GM18498 (cell line): Measurements from ENCODE around the gene CALML3.

Source experiments
- ATAC-seq: cut with Tn5 transposase; IDR thresholded peaks from one replicate; pipeline ENCODE4 v1.9.1; 2021; ENCODE audit warnings: mild to moderate bottlenecking, moderate library complexity; ENCODE audit not compliant: unreplicated experiment

Gene CALML3

DNA sequence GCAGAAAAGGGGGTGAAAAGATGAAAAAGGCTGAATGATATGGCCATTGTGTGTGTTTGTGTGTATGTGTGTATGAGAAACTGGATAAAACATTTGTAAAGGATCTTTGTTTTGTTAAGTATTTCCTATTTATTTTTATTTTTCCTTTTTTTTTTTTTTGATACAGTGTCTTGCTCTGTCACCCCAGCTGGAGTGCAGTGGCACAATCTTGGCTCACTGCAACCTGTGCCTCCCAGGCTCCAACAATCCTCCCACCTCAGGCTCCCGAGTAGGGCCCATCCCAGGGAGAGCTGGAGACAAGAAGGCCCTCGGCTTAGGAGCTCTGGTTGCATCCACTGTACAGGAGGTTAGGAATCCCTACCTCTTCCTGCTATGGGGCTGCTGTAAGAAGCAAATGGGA is 18.5 kb upstream of the CALML3 start:
- ATAC-seq = no peak

DNA sequence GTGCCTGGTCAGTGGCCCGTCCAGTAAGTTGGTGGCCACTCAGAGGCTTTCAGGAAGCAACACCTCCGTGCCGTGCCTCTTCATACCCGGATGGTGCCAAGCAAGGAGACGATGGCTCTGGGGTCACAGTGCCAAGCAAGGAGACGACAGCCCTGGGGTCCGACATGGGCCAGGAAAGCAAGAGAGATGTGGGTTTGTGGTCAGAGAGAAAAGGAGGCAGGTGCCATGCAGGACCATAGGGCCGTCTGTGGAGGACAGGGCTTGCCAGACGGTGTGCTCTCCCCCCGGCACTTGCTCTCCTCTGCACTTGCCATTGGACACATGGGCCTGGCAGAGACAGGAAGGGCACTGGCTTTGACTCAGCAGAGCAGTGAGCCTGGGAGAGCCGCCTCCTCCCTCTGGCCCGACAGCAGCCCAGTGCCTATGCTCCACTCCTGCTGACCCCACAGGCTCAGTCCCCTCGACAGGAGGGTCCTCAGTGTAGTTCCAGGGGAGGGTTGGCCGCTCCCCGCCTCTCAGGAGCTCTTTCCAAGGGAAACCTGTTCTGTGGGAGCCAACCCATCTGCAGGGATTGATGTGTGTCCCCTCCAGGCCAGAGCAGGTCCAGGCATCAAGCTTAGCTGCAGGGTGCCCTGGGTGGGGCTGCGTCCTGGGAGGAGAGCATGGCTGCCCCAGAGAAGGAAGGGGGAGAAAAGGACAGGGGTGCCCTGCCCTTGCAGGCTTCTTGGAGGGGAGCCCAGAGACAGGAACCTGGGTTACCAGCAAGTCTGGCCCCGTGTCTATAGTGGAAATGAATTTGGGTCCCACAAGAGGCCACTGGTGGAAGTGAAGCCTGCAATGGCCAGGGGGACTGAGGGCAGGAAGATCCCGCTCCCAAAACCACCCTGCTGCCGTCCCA is 17.8 kb upstream of the CALML3 start:
- ATAC-seq = no peak

DNA sequence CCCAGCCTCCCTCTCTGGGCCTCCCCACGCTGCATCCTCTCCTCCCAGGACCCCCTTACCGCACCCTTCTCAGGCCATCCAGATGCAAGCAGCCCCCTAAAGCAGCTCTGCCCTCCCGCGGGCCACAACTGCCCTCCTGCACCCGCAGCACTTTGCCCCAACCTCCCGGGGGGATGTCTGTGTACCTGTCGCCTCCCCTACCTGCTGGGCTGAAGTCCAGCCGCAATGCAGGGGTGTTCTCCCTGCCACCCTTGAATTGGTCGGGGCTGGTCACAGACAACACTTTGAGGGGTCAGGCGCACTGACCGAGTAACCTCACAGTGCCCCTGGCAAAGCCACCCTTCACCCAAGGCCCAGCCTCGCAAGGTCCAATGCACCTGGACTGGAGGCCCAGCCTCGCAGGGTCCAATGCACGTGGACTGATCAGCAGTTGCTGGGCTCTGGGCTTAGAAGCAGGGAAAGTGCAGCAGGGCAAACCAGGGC is 17.1 kb upstream of the CALML3 start:
- ATAC-seq = no peak

DNA sequence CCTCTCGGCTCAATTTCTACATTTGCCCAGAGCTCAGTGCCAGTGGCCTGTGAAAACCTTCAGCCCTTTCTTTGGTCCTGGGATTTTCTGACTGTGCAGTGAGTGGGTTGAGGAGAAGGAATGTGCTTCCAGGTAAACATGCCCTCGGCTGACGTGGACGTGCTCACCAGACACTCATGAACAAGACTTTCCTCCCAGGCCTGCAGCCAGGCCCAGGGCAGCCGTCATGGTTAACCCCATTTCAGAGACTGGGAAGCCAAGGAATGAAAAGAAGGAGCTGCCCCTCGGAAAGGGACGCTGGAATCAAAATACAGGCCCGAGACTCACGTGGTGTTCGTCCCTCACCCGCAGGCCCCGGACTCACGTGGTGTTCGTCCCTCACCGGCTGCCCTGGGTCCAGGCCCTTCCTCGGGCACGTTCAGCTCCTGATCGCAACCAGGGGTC is 16.6 kb upstream of the CALML3 start:
- no peak for ATAC-seq

DNA sequence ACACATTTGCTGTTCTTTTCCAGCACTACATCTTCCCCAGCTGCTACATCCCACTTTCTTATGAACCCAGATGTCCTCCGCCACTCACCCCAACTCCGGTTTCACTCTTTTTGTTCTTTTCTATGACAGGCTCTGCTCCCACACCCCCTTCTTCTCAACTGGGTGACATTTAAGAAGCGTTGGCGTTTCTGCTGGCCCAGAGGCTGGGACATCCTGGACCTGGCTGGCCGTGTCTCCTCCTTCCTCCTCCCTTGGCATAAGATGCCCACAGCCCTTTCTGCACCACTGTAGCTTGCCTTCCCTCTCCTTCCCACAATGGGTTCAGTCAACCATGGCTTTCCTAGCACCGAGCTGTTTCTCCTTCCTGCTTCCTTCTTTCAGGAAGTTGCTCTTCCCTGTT is 16.0 kb upstream of the CALML3 start:
- ATAC-seq = no peak

DNA sequence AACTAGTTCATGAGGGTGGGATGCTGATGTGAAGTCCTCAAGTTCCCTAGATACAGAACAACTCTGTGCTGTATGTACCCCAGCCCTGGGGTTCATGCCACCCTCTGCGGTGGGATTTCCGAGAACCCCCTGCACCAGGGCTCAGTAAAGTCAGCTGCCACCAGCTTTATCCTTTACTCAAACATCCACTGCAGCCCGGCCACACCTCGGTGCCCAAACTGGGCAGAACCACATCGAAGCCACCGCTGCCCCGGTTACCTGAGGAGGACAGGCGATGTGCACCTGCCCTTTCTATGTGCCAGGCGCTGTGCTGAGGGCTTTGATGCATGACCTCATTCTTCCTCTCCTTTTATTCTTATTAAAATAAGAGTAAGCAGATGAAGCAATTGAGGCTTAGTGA is 15.5 kb upstream of the CALML3 start:
- no peak for ATAC-seq

DNA sequence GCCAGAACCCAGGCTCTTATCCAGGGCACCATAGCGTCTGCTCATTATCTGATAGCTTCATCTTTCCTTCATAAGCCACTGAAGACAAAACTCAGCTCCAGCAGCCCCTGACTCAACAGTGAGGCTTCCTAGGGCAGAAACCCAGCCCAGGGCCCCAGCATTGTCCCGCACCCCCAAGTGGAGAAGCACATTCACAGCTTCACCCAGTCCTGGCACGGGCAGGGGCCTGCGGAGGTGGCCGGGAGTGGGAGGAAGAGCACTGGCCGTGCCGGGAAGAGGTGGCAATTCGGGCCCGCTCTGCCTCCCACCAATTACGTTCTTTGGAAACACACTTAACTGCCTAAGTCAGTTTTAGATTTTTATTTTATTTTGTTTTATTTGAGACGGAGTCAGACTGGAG is 15.1 kb upstream of the CALML3 start:
- no peak for ATAC-seq

DNA sequence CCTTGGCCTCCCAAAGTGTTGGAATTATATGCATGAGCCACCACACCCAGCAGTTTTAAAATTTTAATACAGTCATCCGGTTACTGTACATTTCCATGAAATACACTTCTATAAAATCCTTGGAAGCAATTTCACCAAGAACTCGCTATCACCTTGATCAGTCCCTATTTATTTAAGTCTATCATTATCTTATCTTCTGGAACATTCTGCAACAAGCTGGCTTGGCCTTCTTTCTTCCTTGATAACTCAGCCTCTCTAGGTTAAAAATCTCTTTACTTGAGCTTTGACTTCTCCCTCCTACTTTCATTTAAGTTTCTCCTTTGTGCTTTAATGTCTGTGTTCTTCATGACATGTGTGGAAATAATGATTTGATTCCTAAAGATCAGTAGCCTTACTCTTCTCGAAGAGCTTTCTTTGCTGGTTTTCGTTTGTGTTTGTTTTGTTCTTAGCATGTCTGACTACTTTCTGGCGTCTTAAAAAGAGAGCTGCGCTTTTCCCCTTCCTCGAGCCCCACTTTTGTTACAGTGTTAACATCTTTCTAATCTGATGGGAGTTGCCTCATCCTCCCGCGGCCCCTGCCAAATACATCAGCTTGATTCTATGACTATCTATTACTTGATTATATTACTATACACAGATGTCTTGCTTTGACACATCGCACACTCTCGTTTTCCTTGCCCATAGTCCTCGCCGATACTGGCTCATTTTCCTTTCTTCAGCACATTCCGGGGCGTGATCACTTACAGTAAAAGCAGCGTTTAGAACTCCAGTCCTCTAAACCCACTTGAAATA is 14.3 kb upstream of the CALML3 start:
- no peak for ATAC-seq

DNA sequence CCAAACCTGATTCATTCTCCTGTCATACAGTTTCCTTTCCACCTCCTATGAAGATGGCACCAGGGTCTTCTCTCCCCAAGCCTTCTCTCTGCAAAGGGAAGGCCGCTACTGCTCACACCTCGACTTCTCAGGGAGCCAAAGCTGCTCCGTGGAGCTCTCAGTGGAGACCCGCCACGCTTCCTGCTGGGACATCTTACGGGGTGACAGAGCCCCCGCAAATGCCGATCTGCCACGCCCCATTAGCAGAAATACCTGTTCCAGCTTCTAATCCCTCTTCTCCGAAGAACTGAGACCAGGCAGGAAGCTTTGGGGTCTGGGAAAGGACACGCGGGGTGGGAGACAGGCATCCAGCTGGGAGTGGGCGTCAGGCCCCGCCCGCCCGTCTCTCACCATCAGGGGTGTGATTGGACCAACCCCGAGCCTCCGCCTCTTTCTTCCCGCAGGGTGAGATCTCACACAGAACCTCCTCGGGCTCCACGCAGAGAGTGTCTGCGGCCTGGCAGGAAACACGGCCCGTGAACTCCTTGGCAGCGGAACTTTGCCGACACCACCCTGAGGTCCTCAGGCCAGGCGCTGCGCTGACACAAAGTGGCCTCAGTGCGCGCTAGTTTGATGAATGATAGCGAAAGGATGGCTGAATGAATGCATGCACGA is 13.4 kb upstream of the CALML3 start:
- no peak for ATAC-seq

DNA sequence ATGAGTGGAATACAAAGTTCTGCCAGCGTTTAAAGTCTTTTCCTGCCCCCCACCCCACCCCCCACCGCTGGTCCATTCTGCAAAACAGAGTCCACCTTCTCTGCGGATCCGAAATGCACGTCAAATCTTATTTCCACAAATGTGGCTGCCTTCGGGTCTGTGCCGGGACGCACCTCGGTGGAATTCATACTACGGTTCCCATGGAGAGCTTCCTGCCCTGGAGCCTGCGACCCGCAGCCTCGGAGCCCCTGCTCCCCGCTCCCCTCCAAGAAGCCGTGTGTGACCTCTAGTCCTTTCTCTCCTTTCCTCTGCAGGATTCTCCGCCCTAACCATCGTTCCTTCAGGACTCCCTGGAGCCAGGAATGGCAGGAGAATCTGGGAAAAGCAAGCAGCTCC is 12.9 kb upstream of the CALML3 start:
- ATAC-seq = no peak

DNA sequence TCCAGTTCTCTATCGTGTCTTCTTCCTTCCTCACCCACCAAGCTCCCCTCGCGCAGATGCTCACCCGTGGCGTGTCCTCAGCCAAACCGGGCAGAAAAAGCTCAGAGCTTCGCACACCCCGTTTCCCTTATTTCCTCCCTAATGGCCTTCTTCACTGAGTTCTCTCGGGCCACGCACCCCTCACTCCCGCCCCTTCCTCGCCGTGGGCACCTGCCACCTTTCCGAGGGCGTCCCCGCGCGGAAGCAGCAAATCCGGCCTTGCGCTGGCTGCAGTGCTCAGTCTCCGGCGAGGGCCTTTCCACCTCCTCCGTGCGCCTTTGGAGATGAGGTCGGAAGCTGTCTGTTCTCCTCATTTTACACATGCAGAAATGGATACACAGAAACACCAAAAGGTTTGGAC is 12.4 kb upstream of the CALML3 start:
- ATAC-seq = no peak

DNA sequence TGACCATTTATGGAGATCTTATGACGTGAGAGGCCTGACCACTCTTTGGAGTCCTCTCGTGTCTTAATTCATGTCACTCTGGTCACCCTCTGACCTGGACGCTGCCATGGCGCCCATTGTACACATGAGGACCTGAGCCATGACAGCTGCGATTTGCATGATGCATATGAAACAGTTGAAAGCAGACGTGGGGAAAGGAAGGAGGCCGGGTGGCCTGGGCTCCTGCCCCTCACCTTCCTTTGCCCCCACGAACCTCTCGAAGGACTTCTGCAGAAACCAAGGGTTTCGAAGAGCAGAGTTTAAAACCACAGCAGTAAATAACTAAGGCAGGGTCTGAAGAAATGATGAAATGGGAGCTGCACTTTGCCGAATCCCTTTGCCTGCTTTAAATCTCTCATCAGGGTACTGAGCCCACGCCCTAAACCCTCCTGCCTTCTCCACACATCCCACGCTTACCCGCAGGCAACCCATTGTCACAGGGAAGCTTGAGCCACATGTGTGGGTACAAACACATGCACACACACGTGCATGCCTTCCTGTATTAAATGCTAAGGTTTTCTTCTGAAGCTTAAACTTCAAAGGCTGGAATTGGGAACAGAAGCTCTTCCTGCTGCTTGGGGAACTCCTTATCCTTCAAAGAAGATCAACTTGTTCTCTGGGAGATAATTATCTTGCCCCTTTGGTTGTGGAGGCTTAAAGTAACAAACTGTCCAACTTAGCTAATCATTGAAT is 11.7 kb upstream of the CALML3 start:
- no peak for ATAC-seq

DNA sequence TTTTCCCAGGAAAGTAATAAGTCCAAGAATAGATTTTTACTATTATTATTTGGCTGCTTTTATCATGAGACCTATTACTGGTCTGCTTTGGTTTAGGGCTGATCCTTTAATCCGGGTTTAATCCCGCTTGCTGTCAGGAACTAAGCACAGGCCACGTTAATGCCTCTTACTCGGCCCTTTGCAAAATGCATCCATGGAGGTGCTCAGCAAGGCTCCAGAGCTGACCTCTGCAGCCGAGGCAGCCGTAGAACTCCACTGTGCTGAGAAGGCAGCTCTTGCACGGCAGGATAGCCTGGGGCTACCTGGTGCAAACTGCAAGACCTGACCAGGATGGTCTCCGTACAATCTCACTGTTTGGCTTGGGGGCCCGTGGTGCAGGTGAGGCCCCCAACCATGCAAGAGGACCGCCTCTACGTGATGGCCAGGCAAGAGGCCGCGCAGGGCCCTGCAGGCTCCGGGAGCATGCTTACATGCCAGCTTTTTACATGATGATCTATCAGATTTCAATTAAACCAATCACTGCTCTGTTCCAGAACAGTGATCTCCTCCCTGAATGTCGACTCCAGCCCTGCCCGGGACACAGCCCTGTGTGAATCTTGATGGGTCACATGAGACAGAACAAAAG is 10.4 kb upstream of the CALML3 start:
- ATAC-seq = no peak

DNA sequence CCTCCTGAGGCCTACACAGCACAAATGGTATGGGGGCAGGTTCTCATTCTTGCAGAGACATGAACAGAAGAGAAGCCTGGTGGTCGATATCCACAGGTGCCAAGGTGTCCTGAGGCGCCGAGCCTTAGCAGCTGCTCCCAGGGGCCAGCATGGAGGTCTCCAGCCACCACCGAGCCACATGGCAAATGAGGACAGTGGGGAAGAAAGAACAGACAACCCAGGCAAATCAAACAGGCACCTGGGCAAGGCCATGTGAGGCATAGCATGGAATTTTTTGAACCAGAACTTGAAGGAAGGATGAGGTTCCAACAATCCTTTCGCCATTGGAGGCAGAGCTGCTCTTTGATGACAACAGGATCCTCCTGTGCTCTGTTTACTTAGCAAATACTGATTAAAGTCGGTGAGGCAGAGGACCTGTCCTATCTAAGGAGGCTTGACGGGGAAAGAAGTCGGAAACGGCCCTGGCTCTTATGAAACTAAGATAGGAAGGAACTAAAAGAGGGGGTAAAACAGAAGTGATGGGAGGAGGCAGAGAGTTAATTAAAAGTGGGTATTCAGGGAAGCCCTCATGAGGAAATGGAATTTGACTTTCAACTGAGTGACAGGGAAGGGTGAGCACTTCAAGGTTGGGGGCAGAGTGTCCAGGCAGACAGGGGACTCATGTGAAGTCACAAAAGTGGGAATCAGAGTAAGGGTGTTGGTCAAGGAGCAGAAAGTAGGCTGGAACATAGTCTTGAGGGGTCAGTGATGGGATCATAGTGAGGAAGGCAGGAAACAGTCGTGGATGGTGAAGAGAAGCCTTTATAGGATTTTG is 8.6 kb upstream of the CALML3 start:
- ATAC-seq = no peak

DNA sequence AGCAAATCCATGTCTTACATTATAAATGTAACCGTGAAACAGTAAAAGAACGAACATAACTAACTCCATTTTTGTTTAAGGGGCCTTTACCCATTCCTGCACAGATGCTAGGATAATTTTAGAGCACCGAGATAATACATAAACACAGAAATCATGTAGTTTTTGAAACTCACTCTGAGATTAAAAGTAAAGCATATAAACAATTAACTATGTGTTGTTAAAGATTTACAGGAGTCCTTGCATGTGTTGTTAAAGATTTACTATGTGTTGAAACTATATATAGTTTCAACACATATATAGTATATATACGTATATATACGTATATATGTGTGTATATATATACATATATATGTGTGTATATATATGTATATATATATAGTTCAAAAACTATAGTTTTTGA is 7.2 kb upstream of the CALML3 start:
- no peak for ATAC-seq

DNA sequence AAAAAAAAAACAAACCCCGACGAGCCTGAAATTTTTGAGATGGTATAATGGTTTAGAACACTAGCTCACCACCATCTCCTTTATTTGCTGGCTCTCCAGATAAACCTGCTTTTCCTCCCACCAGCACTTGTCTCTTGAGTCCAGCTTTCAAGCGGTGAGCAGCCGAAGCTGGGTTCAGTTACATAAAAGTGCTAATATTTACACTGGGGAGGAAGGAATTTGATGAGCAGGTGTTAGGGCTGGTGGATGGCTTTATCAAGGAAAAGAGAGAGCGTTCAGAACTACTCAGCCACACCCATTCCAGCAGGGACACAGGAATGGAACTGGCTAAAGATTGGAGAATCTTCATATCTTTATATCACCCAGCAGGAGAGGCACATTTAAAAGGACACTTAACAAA is 6.6 kb upstream of the CALML3 start:
- ATAC-seq = no peak

DNA sequence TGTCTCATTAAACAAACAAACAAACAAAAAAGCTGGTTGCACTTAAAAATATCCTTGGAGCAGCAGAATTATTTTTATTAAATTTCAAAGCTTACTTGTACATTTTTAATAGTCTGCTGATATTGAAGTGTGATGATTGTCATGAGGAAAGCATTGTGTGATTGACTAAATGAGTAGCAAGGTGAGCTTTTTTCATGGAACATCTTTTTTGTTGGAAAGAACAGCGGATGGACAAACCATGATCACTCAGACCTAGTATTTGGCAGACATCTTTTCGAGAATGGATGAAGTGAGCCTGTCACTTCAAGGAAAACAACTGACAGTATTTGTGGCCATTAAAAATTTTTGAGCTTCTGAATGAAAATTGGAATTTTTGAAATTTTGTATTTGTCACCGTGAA is 5.7 kb upstream of the CALML3 start:
- ATAC-seq = no peak

DNA sequence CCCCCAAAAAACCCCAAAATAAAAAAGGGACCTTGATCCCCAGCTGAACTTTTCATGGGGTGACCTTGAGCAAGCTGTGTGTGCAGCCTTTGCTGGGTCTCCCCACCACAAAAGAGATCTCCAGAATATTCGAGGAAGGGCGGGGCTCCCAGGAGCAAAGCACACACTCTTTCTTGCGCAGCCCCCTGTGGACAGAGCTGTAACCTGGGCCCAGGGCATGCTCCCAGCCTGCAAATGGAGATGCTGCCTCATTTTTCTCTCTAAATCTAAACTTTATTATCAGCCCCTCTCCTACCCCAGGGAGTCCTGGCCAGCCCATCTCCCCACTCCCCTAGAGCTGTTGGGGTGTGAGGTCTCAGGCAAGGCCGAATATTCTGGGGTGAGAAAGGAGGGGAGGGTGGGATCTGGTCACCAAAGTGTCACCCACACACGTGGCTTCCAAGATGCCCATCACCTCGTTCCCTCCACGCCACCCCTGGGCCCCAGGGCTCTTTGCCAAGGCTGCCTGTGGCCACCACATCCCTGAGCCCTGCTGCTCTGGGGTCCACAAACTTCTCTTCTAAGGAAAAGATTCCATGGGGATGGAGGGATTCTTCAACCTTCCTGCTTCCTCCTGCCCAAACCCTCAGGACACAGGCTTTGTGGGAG is 1.7 kb upstream of the CALML3 start:
- no peak for ATAC-seq
